Measurements from ENCODE around the gene CHRDL2.

- TF ChIP-seq EZH2 (IDR thresholded peaks at IDR 0.05; ENCODE audit: low read length, missing control alignments) = no peak
- TF ChIP-seq CTCF (conservative IDR thresholded peaks at IDR 0.05 in 1 of 2, IDR thresholded peaks at IDR 0.05 in 1 of 2; ENCODE audit: low read depth in 1 of 2, low read length in 2 of 2) = no peak
These were observed 57.4 kb downstream of the CHRDL2 start for GRCh38 chr11:74673693-74674360.
